ENCODE results near the gene PRR19.

- TF ChIP-seq CTCF (IDR thresholded peaks at IDR 0.05; ENCODE audit: insufficient read depth, low read length) (no peak), POLR2AphosphoS5 (IDR thresholded peaks at IDR 0.05; ENCODE audit: low read depth) (no peak), REST (IDR thresholded peaks at IDR 0.05; ENCODE audit: insufficient replicate concordance, low read depth) (no peak)
Observed at GRCh38 chr19:42273407-42274064, 28.4 kb upstream of the PRR19 start.

All from HL-60 (cell line).